ENCODE results near the gene DPCD. TPM values are rescaled to one million over a fixed set of nuclear protein-coding genes. Genes with fewer than 3 reads are reported as not detected.

DPCD gene
- total RNA-seq, 2 experiments from 2014 or later, result 9.1 to 10.3 TPM

- POLR2A ChIA-PET, result no interaction called here
- Histone ChIP-seq H3K4me1 (ENCODE audit: insufficient read depth, low read length, poor library complexity, severe bottlenecking) (no peaks in the 10 kb centered on the region), H3K27ac (ENCODE audit: low read depth, low read length, poor library complexity, severe bottlenecking) (no peak overlapping the region), H3K4me2 (ENCODE audit: low read length) (no peak overlapping the region), H3K9me2 (ENCODE audit: insufficient read depth, low read length) (no peaks in the 10 kb centered on the region), H3K36me3 (ENCODE audit: insufficient read depth, low read length) (no peaks in the 10 kb centered on the region), H3K79me2 (ENCODE audit: insufficient read depth, low read depth, low read length) (no peaks in the 10 kb centered on the region), H4K20me1 (ENCODE audit: insufficient read depth, low read length) (no peaks in the 10 kb centered on the region), H2AFZ (ENCODE audit: low read length) (no peak overlapping the region), H3K4me3 (ENCODE audit: low read depth, low read length, poor library complexity, severe bottlenecking) (no peak overlapping the region), H3K9me3 (ENCODE audit: low read length) (no peaks in the 10 kb centered on the region)
- intact Hi-C loops (cut with micrococcal nuclease; ENCODE audit: unreplicated experiment), result no loop called here
- CTCF ChIA-PET (ENCODE audit: unreplicated experiment), result no interaction called here
- no peak for TF ChIP-seq EZH2phosphoT487 (IDR thresholded peaks at IDR 0.05; ENCODE audit: borderline replicate concordance, low read depth, low read length)
- TF ChIP-seq CTCF (conservative IDR thresholded peaks at IDR 0.05; ENCODE audit: low read length), result no peak
- DNase-seq (ENCODE audit: low spot score), result no peak
- no TSS peak for BruUV-seq (replicated peaks)
Observed at GRCh38 chr10:101563007-101563406, 25.1 kb upstream of the DPCD start.

- H3K79me2 ChIP-seq (ENCODE audit: insufficient read depth, low read depth, low read length), result no peaks in the 10 kb centered on the region
- no peaks in the 10 kb centered on the region for H3K36me3 ChIP-seq (ENCODE audit: insufficient read depth, low read length)
- no peaks in the 10 kb centered on the region for H4K20me1 ChIP-seq (ENCODE audit: insufficient read depth, low read length)
- no peak for TF ChIP-seq EZH2phosphoT487 (IDR thresholded peaks at IDR 0.05; ENCODE audit: borderline replicate concordance, low read depth, low read length)
- H3K27ac ChIP-seq (ENCODE audit: low read depth, low read length, poor library complexity, severe bottlenecking), result no peak overlapping the region
- H3K4me3 ChIP-seq (ENCODE audit: low read depth, low read length, poor library complexity, severe bottlenecking), result no peak overlapping the region
- no peak for DNase-seq (ENCODE audit: low spot score)
- ChIA-PET POLR2A (no interaction called here), CTCF (ENCODE audit: unreplicated experiment) (no interaction called here)
- H3K9me2 ChIP-seq (ENCODE audit: insufficient read depth, low read length), result no peaks in the 10 kb centered on the region
- intact Hi-C loops (cut with micrococcal nuclease; ENCODE audit: unreplicated experiment), result no loop called here
- H2AFZ ChIP-seq (ENCODE audit: low read length), result no peak overlapping the region
- no TSS peak for BruUV-seq (replicated peaks)
- H3K4me1 ChIP-seq (ENCODE audit: insufficient read depth, low read length, poor library complexity, severe bottlenecking), result no peaks in the 10 kb centered on the region
- H3K9me3 ChIP-seq (ENCODE audit: low read length), result no peaks in the 10 kb centered on the region
- H3K4me2 ChIP-seq (ENCODE audit: low read length), result no peak overlapping the region
Observed at GRCh38 chr10:101563497-101564040, 24.6 kb upstream of the DPCD start.

- POLR2A ChIA-PET, result no interaction called here
Observed at GRCh38 chr10:101564490-101564991, 23.6 kb upstream of the DPCD start.

More at GRCh38 chr10:101564490-101564991, 23.6 kb upstream of the DPCD start:
- Histone ChIP-seq H3K4me2 (ENCODE audit: low read length) (no peak overlapping the region), H3K79me2 (ENCODE audit: insufficient read depth, low read depth, low read length) (no peaks in the 10 kb centered on the region), H4K20me1 (ENCODE audit: insufficient read depth, low read length) (no peaks in the 10 kb centered on the region), H3K9me3 (ENCODE audit: low read length) (no peaks in the 10 kb centered on the region), H3K27ac (ENCODE audit: low read depth, low read length, poor library complexity, severe bottlenecking) (no peak overlapping the region), H3K4me1 (ENCODE audit: insufficient read depth, low read length, poor library complexity, severe bottlenecking) (peaks cover 1% of the 10 kb centered on the region), H3K36me3 (ENCODE audit: insufficient read depth, low read length) (no peaks in the 10 kb centered on the region), H2AFZ (ENCODE audit: low read length) (no peak overlapping the region), H3K4me3 (ENCODE audit: low read depth, low read length, poor library complexity, severe bottlenecking) (no peak overlapping the region), H3K9me2 (ENCODE audit: insufficient read depth, low read length) (no peaks in the 10 kb centered on the region)
- TF ChIP-seq CTCF (conservative IDR thresholded peaks at IDR 0.05; ENCODE audit: low read length), result no peak
- TF ChIP-seq EZH2phosphoT487 (IDR thresholded peaks at IDR 0.05; ENCODE audit: borderline replicate concordance, low read depth, low read length), result no peak
- intact Hi-C loops (cut with micrococcal nuclease; ENCODE audit: unreplicated experiment), result no loop called here
- CTCF ChIA-PET (ENCODE audit: unreplicated experiment), result no interaction called here
- no peak for DNase-seq (ENCODE audit: low spot score)
- no TSS peak for BruUV-seq (replicated peaks)

Measured in OCI-LY7 (cell line).